Peyer's patch (tissue), 4 donors: Measurements from ENCODE around the gene PCDHGB5. TPM values are rescaled to one million over a fixed set of nuclear protein-coding genes. Genes with fewer than 3 reads are reported as not detected.
"Not testable (repeated sequence)": the region's sequence is repeated elsewhere in the genome, so short reads cannot be mapped to it uniquely, and the experiment has no call there.

Source experiments
- DNase-seq, 3 donors: peaks; one replicate each; pipeline ENCODE4 v3.0.0-alpha.2; 2017 to 2019
- H3K27ac ChIP-seq, 4 donors: fragments of 200-600 bp; sonication (generic); one replicate each; pipeline ENCODE4 v1.5.1; 2016 to 2019
- H3K27me3 ChIP-seq, 2 donors: fragments of 200-600 bp; sonication (generic); one replicate each; pipeline ENCODE4 v1.5.1; 2019
- H3K36me3 ChIP-seq, 3 donors: fragments of 200-600 bp; sonication (generic); one replicate each; pipeline ENCODE4 v1.5.1; 2016 to 2019
- H3K4me1 ChIP-seq, 4 donors: fragments of 200-600 bp; sonication (generic); one replicate each; pipeline ENCODE4 v1.5.1; 2016 to 2019
- H3K4me3 ChIP-seq, 4 donors: fragments of 200-600 bp; sonication (generic); 1 replicate in 3 of 4; 2 replicates in 1 of 4; pipeline ENCODE4 v1.5.1; 2016 to 2019; ENCODE audit warnings: mild to moderate bottlenecking in 1 of 4
- H3K9me3 ChIP-seq, 4 donors: fragments of 200-600 bp; sonication (generic); one replicate each; pipeline ENCODE4 v1.5.1; 2016 to 2019; ENCODE audit warnings: mild to moderate bottlenecking in 1 of 4
- POLR2A ChIP-seq, 2 donors: fragments of 450-650 bp; IDR thresholded peaks; one replicate each; pipeline ENCODE4 v1.5.1; 2017; ENCODE audit warnings: antibody characterized with exemption in 2 of 2, mild to moderate bottlenecking in 2 of 2, moderate library complexity in 2 of 2
- total RNA-seq, 4 donors: library from RNA; depleted of rRNA; stranded (reverse); fragments of >200 nt; gene quantifications; one replicate each; pipeline ENCODE4 v1.1.0, GENCODE V29; 2016
- TF ChIP-seq, protein P1 (sequence below), 6 experiments: fragments of 450-650 bp in 4 of 6; fragments of 200-600 bp in 2 of 6; sonication (generic) in 1 of 6; IDR thresholded peaks; one replicate each; pipeline ENCODE4 v1.5.1; 2017 to 2019; ENCODE audit warnings: antibody characterized with exemption in 6 of 6, mild to moderate bottlenecking in 3 of 6, moderate library complexity in 1 of 6

The PCDHGB5 gene
- 1 to 10 TPM; 2.3 to 9.1 (median 2.9) TPM for total RNA-seq

- not testable (repeated sequence) for H3K4me1 ChIP-seq, DNase-seq, H3K36me3 ChIP-seq, H3K27ac ChIP-seq, H3K27me3 ChIP-seq
- H3K9me3 ChIP-seq: peaks cover 0 to 59% (median 19%) of the 10 kb centered on the region in 4 donors
- TF ChIP-seq, protein P1, sequence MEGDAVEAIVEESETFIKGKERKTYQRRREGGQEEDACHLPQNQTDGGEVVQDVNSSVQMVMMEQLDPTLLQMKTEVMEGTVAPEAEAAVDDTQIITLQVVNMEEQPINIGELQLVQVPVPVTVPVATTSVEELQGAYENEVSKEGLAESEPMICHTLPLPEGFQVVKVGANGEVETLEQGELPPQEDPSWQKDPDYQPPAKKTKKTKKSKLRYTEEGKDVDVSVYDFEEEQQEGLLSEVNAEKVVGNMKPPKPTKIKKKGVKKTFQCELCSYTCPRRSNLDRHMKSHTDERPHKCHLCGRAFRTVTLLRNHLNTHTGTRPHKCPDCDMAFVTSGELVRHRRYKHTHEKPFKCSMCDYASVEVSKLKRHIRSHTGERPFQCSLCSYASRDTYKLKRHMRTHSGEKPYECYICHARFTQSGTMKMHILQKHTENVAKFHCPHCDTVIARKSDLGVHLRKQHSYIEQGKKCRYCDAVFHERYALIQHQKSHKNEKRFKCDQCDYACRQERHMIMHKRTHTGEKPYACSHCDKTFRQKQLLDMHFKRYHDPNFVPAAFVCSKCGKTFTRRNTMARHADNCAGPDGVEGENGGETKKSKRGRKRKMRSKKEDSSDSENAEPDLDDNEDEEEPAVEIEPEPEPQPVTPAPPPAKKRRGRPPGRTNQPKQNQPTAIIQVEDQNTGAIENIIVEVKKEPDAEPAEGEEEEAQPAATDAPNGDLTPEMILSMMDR (IDR thresholded peaks at IDR 0.05): peak in 4 of 6 experiments; percentile 25 to 46 (median 34)
- peak within 1 kb of the TSS in 3 of 4 donors; percentile 20 to 46 (median 28) for H3K4me3 ChIP-seq
These were observed at the start of gene PCDHGB5 for GRCh38 chr5:141397756-141398551. PCDHGB5 (plus strand) TSS chr5:141397947; CDS start chr5:141398128, 181 bp downstream.

DNA sequence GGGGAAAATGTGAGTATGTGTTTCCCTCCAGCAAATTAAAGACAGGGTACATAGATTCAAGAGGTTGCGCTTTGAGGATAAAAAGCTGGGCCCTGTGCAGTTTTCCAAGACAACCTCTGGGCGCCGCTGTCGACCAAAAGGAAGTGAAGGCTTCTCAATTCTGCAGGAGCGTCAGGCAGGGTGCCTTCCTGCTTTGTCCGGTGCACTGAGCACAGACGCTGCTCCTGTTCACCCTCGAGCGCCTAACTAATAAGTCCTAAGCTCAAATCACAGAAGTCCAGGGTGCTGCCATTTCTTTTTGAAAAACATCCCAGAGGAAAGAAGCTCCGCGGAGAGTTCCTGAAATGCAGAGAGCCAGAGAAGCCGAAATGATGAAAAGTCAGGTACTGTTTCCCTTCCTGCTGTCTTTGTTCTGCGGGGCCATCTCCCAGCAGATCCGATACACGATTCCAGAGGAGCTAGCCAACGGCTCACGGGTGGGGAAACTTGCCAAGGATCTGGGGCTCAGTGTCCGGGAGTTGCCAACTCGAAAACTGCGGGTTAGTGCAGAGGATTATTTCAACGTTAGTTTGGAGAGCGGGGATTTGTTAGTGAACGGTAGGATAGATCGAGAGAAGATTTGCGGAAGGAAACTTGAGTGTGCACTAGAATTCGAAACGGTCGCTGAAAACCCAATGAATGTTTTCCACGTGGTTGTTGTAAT lies 47.7 kb upstream of the PCDHGB5 start, which contains the start of gene PCDHGB1:
TSS of gene PCDHGB1 (plus strand) at position 183 of the 703 bp plus-strand sequence. CDS start at position 345, 162 bp downstream.
- no peak for DNase-seq

DNA sequence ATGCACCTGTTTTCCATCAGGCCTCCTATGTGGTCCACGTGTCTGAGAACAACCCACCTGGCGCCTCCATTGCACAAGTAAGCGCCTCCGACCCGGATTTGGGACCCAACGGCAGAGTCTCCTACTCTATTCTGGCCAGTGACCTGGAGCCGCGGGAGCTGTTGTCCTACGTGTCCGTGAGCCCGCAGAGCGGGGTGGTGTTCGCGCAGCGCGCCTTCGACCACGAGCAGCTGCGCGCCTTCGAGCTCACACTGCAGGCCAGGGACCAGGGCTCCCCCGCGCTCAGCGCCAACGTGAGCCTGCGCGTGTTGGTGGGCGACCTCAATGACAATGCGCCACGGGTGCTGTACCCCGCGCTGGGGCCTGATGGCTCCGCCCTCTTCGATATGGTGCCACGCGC lies 46.2 kb upstream of the PCDHGB5 start:
- DNase-seq: no peak
- TF ChIP-seq, protein P1 (IDR thresholded peaks at IDR 0.05): no peak
- no peak for TF ChIP-seq POLR2A (IDR thresholded peaks at IDR 0.05)
- Histone ChIP-seq H3K36me3 (no peaks in the 10 kb centered on the region), H3K9me3 (peaks cover 0 to 38% (median 5%) of the 10 kb centered on the region in 4 donors), H3K27ac (no peak overlapping the region), H3K27me3 (no peaks in the 10 kb centered on the region), H3K4me3 (no peak overlapping the region), H3K4me1 (no peaks in the 10 kb centered on the region)

More for the DNA sequence above, 47.7 kb upstream of the PCDHGB5 start, which contains the start of gene PCDHGB1:
- TF ChIP-seq, protein P1 (IDR thresholded peaks at IDR 0.05): peak in 3 of 6 experiments; percentile 6 to 13 (median 9)
- TF ChIP-seq POLR2A (IDR thresholded peaks at IDR 0.05): no peak
- no peak within 1 kb of the TSS for H3K27ac ChIP-seq
- peak within 1 kb of the TSS in 1 of 4 donors; percentile 10 for H3K4me3 ChIP-seq
- no peaks in the 10 kb centered on the region for H3K4me1 ChIP-seq
- H3K9me3 ChIP-seq: peaks cover 0 to 40% (median 6%) of the 10 kb centered on the region in 4 donors
- H3K36me3 ChIP-seq: no peaks in the 10 kb centered on the region
- no peaks in the 10 kb centered on the region for H3K27me3 ChIP-seq

- Histone ChIP-seq H3K27me3 (no peaks in the 10 kb centered on the region), H3K4me3 (peak within 1 kb of the TSS in 2 of 4 donors; percentile 30 to 32), H3K9me3 (peaks cover 0 to 53% (median 7%) of the 10 kb centered on the region in 4 donors), H3K4me1 (no peaks in the 10 kb centered on the region), H3K27ac (no peak within 1 kb of the TSS), H3K36me3 (no peaks in the 10 kb centered on the region)
- no peak for DNase-seq
- TF ChIP-seq, protein P1 (IDR thresholded peaks at IDR 0.05): peak in 4 of 6 experiments; percentile 3 to 25 (median 8)
- TF ChIP-seq POLR2A (IDR thresholded peaks at IDR 0.05): no peak
These were observed 42.8 kb upstream of the PCDHGB5 start, which contains the start of gene PCDHGA4 for GRCh38 chr5:141354900-141355469. PCDHGA4 (plus strand) TSS chr5:141355021; CDS start chr5:141355108, 87 bp downstream.

DNA sequence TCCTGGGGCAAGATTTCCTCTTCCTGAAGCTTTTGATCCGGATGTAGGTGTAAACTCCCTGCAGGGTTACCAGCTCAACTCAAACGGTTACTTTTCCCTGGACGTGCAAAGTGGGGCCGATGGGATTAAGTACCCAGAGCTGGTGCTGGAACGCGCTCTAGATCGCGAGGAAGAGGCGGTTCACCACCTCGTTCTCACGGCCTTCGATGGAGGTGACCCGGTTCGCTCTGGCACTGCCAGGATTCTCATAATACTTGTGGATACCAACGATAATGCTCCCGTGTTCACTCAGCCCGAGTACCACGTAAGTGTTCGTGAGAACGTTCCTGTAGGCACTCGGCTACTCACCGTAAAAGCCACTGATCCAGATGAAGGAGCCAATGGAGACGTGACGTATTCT lies 42.1 kb upstream of the PCDHGB5 start:
- H3K9me3 ChIP-seq: peaks cover 0 to 58% (median 7%) of the 10 kb centered on the region in 4 donors
- no peaks in the 10 kb centered on the region for H3K4me1 ChIP-seq
- H3K27me3 ChIP-seq: no peaks in the 10 kb centered on the region
- H3K36me3 ChIP-seq: no peaks in the 10 kb centered on the region
- H3K27ac ChIP-seq: no peak overlapping the region
- no peak for DNase-seq
- H3K4me3 ChIP-seq: no peak overlapping the region
- TF ChIP-seq POLR2A (IDR thresholded peaks at IDR 0.05): no peak
- TF ChIP-seq, protein P1 (IDR thresholded peaks at IDR 0.05): no peak
